K562 (cell line): ENCODE data around the gene COL15A1. TPM values are rescaled to one million over a fixed set of nuclear protein-coding genes. Genes with fewer than 3 reads are reported as not detected.

Source experiments
- BDP1 ChIP-seq: IDR thresholded peaks from 3 replicates; pipeline ENCODE4 v1.6.1; 2011; ENCODE audit not compliant: insufficient read length, insufficient read depth
- CTCFL ChIP-seq: IDR thresholded peaks from 2 replicates; pipeline ENCODE4 v1.6.1; 2011; ENCODE audit warnings: borderline replicate concordance, low read depth, mild to moderate bottlenecking, moderate library complexity, low read length; ENCODE audit not compliant: insufficient read depth, poor library complexity, severe bottlenecking
- ELF4 ChIP-seq: fragments of 450-650 bp; formaldehyde crosslinking; IDR thresholded peaks from 2 replicates; pipeline ENCODE4 v1.4.0; 2022; ENCODE audit warnings: missing genetic modification characterization
- FOXM1 ChIP-seq, 2 experiments: fragments of 450-650 bp in 1 of 2; sonication (generic) in 1 of 2; formaldehyde crosslinking in 1 of 2; IDR thresholded peaks; 2 replicates each; pipeline versions ENCODE4 v1.6.1 to v1.9.0; 2017 to 2022; ENCODE audit warnings: low read depth in 2 of 2, mild to moderate bottlenecking in 2 of 2, missing genetic modification reagents in 1 of 2, moderate library complexity in 1 of 2
- HOMEZ ChIP-seq: fragments of 250-450 bp; sonication (Bioruptor Pico); IDR thresholded peaks from 2 replicates; pipeline ENCODE4 v1.4.0; 2020; ENCODE audit warnings: mild to moderate bottlenecking, moderate library complexity
- MTA3 ChIP-seq: fragments of 450-650 bp; formaldehyde crosslinking; IDR thresholded peaks from 2 replicates; pipeline ENCODE4 v1.6.1; 2017; ENCODE audit warnings: mild to moderate bottlenecking, borderline replicate concordance
- NR2C1 ChIP-seq, 2 experiments: fragments of 450-650 bp; IDR thresholded peaks; 2 replicates each; pipeline ENCODE4 v1.6.1; 2017; ENCODE audit warnings: mild to moderate bottlenecking in 2 of 2, antibody characterized with exemption in 1 of 2, inconsistent platforms in 1 of 2, missing compliant biosample characterization in 1 of 2, missing genetic modification characterization in 1 of 2
- POLR2G ChIP-seq: fragments of 200-400 bp; formaldehyde crosslinking; IDR thresholded peaks from 2 replicates; pipeline ENCODE4 v1.6.1; 2017; ENCODE audit warnings: low read depth, mild to moderate bottlenecking, antibody characterized with exemption, low read length, moderate library complexity
- SMARCA5 ChIP-seq: fragments of 450-650 bp; IDR thresholded peaks from 2 replicates; pipeline ENCODE4 v1.6.1; 2016
- TCF7 ChIP-seq: sonication (generic); IDR thresholded peaks from 2 replicates; pipeline ENCODE4 v1.6.1; 2016; ENCODE audit warnings: antibody characterized with exemption, borderline replicate concordance
- TCF7L2 ChIP-seq: fragments of 150-350 bp; IDR thresholded peaks from 2 replicates; pipeline ENCODE4 v1.6.1; 2016; ENCODE audit warnings: low read depth, mild to moderate bottlenecking, low read length, moderate library complexity
- TSHZ1 ChIP-seq: fragments of 250-450 bp; sonication (Bioruptor Pico); IDR thresholded peaks from 2 replicates; pipeline ENCODE4 v1.4.0; 2020; ENCODE audit warnings: mild to moderate bottlenecking, moderate library complexity
- VEZF1 ChIP-seq: fragments of 200-800 bp; sonication (Bioruptor generic); IDR thresholded peaks from 2 replicates; pipeline ENCODE4 v1.6.1; 2017; ENCODE audit warnings: missing genetic modification characterization, missing compliant biosample characterization
- XRCC5 ChIP-seq: fragments of 200-400 bp; formaldehyde crosslinking; IDR thresholded peaks from 2 replicates; pipeline ENCODE4 v1.6.1; 2017; ENCODE audit warnings: low read depth, mild to moderate bottlenecking, low read length
- ZNF232 ChIP-seq: sonication (generic); formaldehyde crosslinking; IDR thresholded peaks from 2 replicates; pipeline ENCODE4 v1.8.0; 2022; ENCODE audit warnings: mild to moderate bottlenecking, missing genetic modification reagents
- ZNF274 ChIP-seq: IDR thresholded peaks from 2 replicates; pipeline ENCODE4 v1.6.1; 2011; ENCODE audit warnings: low read depth, mild to moderate bottlenecking, low read length, moderate library complexity, borderline replicate concordance
- ZNF507 ChIP-seq: conservative IDR thresholded peaks from 2 replicates; pipeline ENCODE4 v1.6.1; 2017; ENCODE audit warnings: missing genetic modification characterization, missing compliant biosample characterization
- ZNF583 ChIP-seq: fragments of 250-450 bp; sonication (Bioruptor Pico); IDR thresholded peaks from 2 replicates; pipeline ENCODE4 v1.4.0; 2020
- ZNF766 ChIP-seq: fragments of 200-800 bp; sonication (Bioruptor generic); conservative IDR thresholded peaks from 2 replicates; pipeline ENCODE4 v1.6.1; 2016; ENCODE audit warnings: missing genetic modification characterization, missing compliant biosample characterization
- polyA plus RNA-seq, 8 experiments: library from polyadenylated mRNA; depleted of rRNA in 4 of 8; stranded (reverse) in 5 of 8; unstranded in 3 of 8; fragments of >200 nt; fragmentation: Nextera tagmentation in 2 of 8; fragmentation: Illumina TruSeq in 1 of 8; extraction: Ambion mirVana in 2 of 8; extraction: Trizol in 1 of 8; gene quantifications; 2 replicates each; pipeline versions ENCODE4 v1.2.1 to v1.2.3, GENCODE V29; 2011 to 2014; ENCODE audit warnings: inconsistent platforms in 1 of 8, missing spikeins in 1 of 8
- total RNA-seq, 7 experiments: library from RNA; depleted of rRNA in 6 of 7; stranded (reverse); fragments of >200 nt in 6 of 7; fragmentation: Illumina TruSeq in 2 of 7; extraction: Trizol in 2 of 7; gene quantifications; 2 replicates each; pipeline versions ENCODE4 v1.2.1 to v1.2.3, GENCODE V29; 2011 to 2021; ENCODE audit warnings: low replicate concordance in 1 of 7

COL15A1 gene
- total and polyA plus RNA-seq, 9 of the 15 experiments (the other 6 are each of a cell fraction or from before 2014, with no cell fraction given), result 0.46 to 5.1 (median 2.6) TPM

- TF ChIP-seq TSHZ1 (CRISPR knock-in tag) (no peak), TCF7 (no peak), VEZF1 (CRISPR knock-in tag) (peak; percentile 65; the same call in 1 of the 2 replicates), TCF7L2 (no peak), ZNF766 (CRISPR knock-in tag) (peak; percentile 63; the same call in 1 of the 2 replicates), BDP1 (no peak), ZNF232 (CRISPR knock-in tag) (no peak), NR2C1 (IDR thresholded peaks at IDR 0.05) (no peak), NR2C1 (tag; IDR thresholded peaks at IDR 0.05) (no peak), POLR2G (peak; percentile 64), ZNF507 (no peak), XRCC5 (no peak), MTA3 (peak; percentile 64; the same call in 1 of the 2 replicates), CTCFL (no peak), FOXM1 (IDR thresholded peaks at IDR 0.05; ENCODE audit: low read depth) (no peak), FOXM1 (CRISPR knock-in tag; IDR thresholded peaks at IDR 0.05; ENCODE audit: low read depth) (no peak), HOMEZ (CRISPR knock-in tag) (no peak), ZNF274 (no peak), ELF4 (no peak), SMARCA5 (no peak), ZNF583 (CRISPR knock-in tag) (0 out of 2 replicates have a peak, but pooled peaks have one; percentile 15)
These were observed 27.0 kb upstream of the COL15A1 start (continued) for GRCh38 chr9:98916660-98917059.
